Loucy (cell line): ENCODE data around the gene ALDH4A1.

Source experiments
- H2AFZ ChIP-seq: fragments of 200-600 bp; sonication (generic); 2 replicates; pipeline ENCODE4 v1.6.0; 2016; ENCODE audit warnings: antibody characterized with exemption, mild to moderate bottlenecking, low read length, moderate library complexity
- H3F3A ChIP-seq: fragments of 200-600 bp; 2 replicates; pipeline ENCODE4 v1.6.0; 2016; ENCODE audit warnings: antibody characterized with exemption, low read depth, mild to moderate bottlenecking
- H3K27me3 ChIP-seq: fragments of 200-600 bp; sonication (generic); 2 replicates; pipeline ENCODE4 v1.6.1; 2014; ENCODE audit warnings: low read length, mild to moderate bottlenecking; ENCODE audit not compliant: insufficient read depth, poor library complexity, severe bottlenecking
- H3K36me3 ChIP-seq: fragments of 200-600 bp; sonication (generic); 2 replicates; pipeline ENCODE4 v1.6.1; 2016; ENCODE audit warnings: low read length; ENCODE audit not compliant: insufficient read depth
- H3K4me1 ChIP-seq: fragments of 200-600 bp; sonication (generic); 2 replicates; pipeline ENCODE4 v1.5.1; 2014; ENCODE audit warnings: low read length, mild to moderate bottlenecking; ENCODE audit not compliant: insufficient read depth, poor library complexity, severe bottlenecking
- H3K4me2 ChIP-seq: fragments of 200-600 bp; sonication (generic); 2 replicates; pipeline ENCODE4 v1.6.0; 2014; ENCODE audit warnings: antibody characterized with exemption, low read length, low read depth, mild to moderate bottlenecking; ENCODE audit not compliant: poor library complexity, severe bottlenecking
- H3K4me3 ChIP-seq: fragments of 200-600 bp; sonication (generic); 2 replicates; pipeline ENCODE4 v1.5.1; 2014; ENCODE audit warnings: low read length, mild to moderate bottlenecking, mixed read lengths; ENCODE audit not compliant: poor library complexity, severe bottlenecking
- H3K79me2 ChIP-seq: fragments of 200-600 bp; sonication (generic); 2 replicates; pipeline ENCODE4 v1.6.1; 2014; ENCODE audit warnings: low read length; ENCODE audit not compliant: insufficient read depth
- H3K9ac ChIP-seq: fragments of 200-600 bp; sonication (generic); 2 replicates; pipeline ENCODE4 v1.6.0; 2014; ENCODE audit warnings: mild to moderate bottlenecking, low read depth, low read length, moderate library complexity; ENCODE audit not compliant: poor library complexity, severe bottlenecking
- H3K9me2 ChIP-seq: fragments of 200-600 bp; sonication (generic); replicated peaks from 2 replicates; pipeline ENCODE4 v1.6.1; 2016; ENCODE audit warnings: low read depth, low read length, mixed read lengths
- H3K9me3 ChIP-seq: fragments of 200-600 bp; sonication (generic); 2 replicates; pipeline ENCODE4 v1.6.1; 2014; ENCODE audit warnings: mild to moderate bottlenecking, antibody characterized with exemption, low read length, low read depth; ENCODE audit not compliant: insufficient read depth
- H4K20me1 ChIP-seq: fragments of 200-600 bp; sonication (generic); 2 replicates; pipeline ENCODE4 v1.6.0; 2014; ENCODE audit warnings: antibody characterized with exemption, low read length, mild to moderate bottlenecking; ENCODE audit not compliant: insufficient read depth, poor library complexity, severe bottlenecking
- CTCF ChIP-seq: fragments of 200-600 bp; sonication (generic); conservative IDR thresholded peaks from 2 replicates; pipeline ENCODE4 v1.5.1; 2014; ENCODE audit warnings: mild to moderate bottlenecking, antibody characterized with exemption, low read length
- EZH2phosphoT487 ChIP-seq: fragments of 200-600 bp; IDR thresholded peaks from 2 replicates; pipeline ENCODE4 v1.6.1; 2018; ENCODE audit warnings: antibody characterized with exemption, mild to moderate bottlenecking, moderate library complexity, borderline replicate concordance

ALDH4A1 gene

GRCh38 chr1:18928985-18929384 is 26.6 kb upstream of the ALDH4A1 start:
- Histone ChIP-seq H2AFZ (no peak overlapping the region), H3K9me2 (no peaks in the 10 kb centered on the region), H3K4me3 (no peak overlapping the region), H3K4me1 (peaks cover 53% of the 10 kb centered on the region), H3K9me3 (no peaks in the 10 kb centered on the region), H3K27me3 (no peaks in the 10 kb centered on the region), H3F3A (0 out of 2 replicates have a peak, but pooled peaks cover 14% of the 10 kb centered on the region), H3K4me2 (peak overlapping the region; percentile 98), H4K20me1 (no peaks in the 10 kb centered on the region), H3K36me3 (no peaks in the 10 kb centered on the region), H3K9ac (peak overlapping the region; percentile 3), H3K79me2 (peaks cover 83% of the 10 kb centered on the region)
- no peak for TF ChIP-seq EZH2phosphoT487
- no peak for TF ChIP-seq CTCF

- TF ChIP-seq EZH2phosphoT487 (no peak), CTCF (no peak)
- Histone ChIP-seq H3K36me3 (no peaks in the 10 kb centered on the region), H3K27me3 (no peaks in the 10 kb centered on the region), H3K79me2 (peaks cover 85% of the 10 kb centered on the region), H3K4me2 (peak overlapping the region; percentile 98), H3K9me2 (no peaks in the 10 kb centered on the region), H3K4me3 (peak overlapping the region; percentile 90), H4K20me1 (no peaks in the 10 kb centered on the region), H3F3A (0 out of 2 replicates have a peak, but pooled peaks cover 14% of the 10 kb centered on the region), H2AFZ (no peak overlapping the region), H3K9me3 (no peaks in the 10 kb centered on the region), H3K9ac (peak overlapping the region; percentile 100), H3K4me1 (peaks cover 55% of the 10 kb centered on the region)
These were observed 26.1 kb upstream of the ALDH4A1 start for GRCh38 chr1:18928406-18928805.

GRCh38 chr1:18927654-18928272 is 25.4 kb upstream of the ALDH4A1 start:
- peak overlapping the region; percentile 98 for H3K4me2 ChIP-seq
- peak overlapping the region; percentile 100 for H3K9ac ChIP-seq
- H3K27me3 ChIP-seq: no peaks in the 10 kb centered on the region
- no peaks in the 10 kb centered on the region for H3K9me2 ChIP-seq
- peaks cover 85% of the 10 kb centered on the region for H3K79me2 ChIP-seq
- H2AFZ ChIP-seq: no peak overlapping the region
- H3K36me3 ChIP-seq: no peaks in the 10 kb centered on the region
- H3K4me3 ChIP-seq: peak overlapping the region; percentile 90
- H3K4me1 ChIP-seq: peaks cover 62% of the 10 kb centered on the region
- no peaks in the 10 kb centered on the region for H3K9me3 ChIP-seq
- no peaks in the 10 kb centered on the region for H4K20me1 ChIP-seq
- H3F3A ChIP-seq: 0 out of 2 replicates have a peak, but pooled peaks cover 14% of the 10 kb centered on the region
- no peak for TF ChIP-seq CTCF
- TF ChIP-seq EZH2phosphoT487: no peak
